Measurements from ENCODE around the gene ATP5F1E. TPM values are rescaled to one million over a fixed set of nuclear protein-coding genes. Genes with fewer than 3 reads are reported as not detected.

The ATP5F1E gene
- total RNA-seq, 6 donors from 2014 or later, result 18.9 to 75.0 (median 32.3) TPM

- 24 to 30% methylated on average over 4 of the region's 4 CpGs for WGBS, 2 donors
- Histone ChIP-seq H3K4me1 (peaks cover 0 to 14% (median 4%) of the 10 kb centered on the region in 4 donors), H3K27me3 (no peaks in the 10 kb centered on the region), H3K27ac (no peak overlapping the region), H3K9me3 (no peaks in the 10 kb centered on the region), H3K36me3 (no peaks in the 10 kb centered on the region), H3K4me3 (no peak overlapping the region)
- DNase-seq, result no peak
- no peak for TF ChIP-seq EP300 (IDR thresholded peaks at IDR 0.05)
- TF ChIP-seq POLR2AphosphoS5 (IDR thresholded peaks at IDR 0.05), result no peak
- TF ChIP-seq, protein P1, sequence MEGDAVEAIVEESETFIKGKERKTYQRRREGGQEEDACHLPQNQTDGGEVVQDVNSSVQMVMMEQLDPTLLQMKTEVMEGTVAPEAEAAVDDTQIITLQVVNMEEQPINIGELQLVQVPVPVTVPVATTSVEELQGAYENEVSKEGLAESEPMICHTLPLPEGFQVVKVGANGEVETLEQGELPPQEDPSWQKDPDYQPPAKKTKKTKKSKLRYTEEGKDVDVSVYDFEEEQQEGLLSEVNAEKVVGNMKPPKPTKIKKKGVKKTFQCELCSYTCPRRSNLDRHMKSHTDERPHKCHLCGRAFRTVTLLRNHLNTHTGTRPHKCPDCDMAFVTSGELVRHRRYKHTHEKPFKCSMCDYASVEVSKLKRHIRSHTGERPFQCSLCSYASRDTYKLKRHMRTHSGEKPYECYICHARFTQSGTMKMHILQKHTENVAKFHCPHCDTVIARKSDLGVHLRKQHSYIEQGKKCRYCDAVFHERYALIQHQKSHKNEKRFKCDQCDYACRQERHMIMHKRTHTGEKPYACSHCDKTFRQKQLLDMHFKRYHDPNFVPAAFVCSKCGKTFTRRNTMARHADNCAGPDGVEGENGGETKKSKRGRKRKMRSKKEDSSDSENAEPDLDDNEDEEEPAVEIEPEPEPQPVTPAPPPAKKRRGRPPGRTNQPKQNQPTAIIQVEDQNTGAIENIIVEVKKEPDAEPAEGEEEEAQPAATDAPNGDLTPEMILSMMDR (IDR thresholded peaks at IDR 0.05), result no peak
- no peak for TF ChIP-seq POLR2A (IDR thresholded peaks at IDR 0.05)
- ATAC-seq (ENCODE audit: low FRiP score in 2 of 2), result no peak
Measured at GRCh38 chr20:59064214-59064722, 32.1 kb upstream of the ATP5F1E start.

DNA sequence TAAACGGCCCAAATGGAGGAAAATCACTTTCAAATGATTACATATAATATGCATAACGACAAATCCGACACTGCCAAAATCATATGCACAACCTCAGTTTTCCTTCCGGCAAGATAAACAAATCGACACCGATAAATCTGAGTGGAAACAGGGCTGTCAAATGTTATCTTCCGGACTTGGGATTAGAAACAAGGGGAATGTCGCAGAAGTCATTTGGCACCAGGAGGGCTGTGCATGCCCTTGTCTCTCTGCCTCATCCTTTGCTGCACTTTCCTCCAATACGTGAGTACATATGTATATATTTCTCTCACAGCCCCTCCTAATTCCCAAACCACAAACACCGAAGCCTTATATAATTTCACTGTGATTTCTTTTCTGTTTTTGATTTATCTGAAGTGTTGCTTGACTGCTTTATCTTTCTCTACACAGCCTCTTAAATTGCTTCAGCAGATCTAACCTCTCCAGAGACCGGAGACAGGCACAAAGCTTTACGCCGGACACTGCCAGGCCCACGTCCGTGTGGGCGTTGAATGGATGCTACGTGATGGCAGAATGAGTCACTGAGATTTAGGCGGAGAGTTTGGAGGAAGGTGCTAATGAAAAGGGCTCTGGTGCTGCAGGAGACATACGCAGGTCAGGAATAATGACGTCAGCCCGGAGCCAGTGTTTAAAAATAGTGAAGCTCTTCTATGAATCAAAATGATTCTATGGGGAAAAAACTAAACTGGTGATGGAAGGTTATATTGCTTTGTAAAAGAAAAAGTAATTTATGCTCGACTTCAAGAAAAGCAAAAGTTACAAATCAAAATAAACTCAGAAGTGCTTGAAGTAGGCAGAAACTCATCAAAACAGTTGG is 31.5 kb upstream of the ATP5F1E start:
- 44 to 60% methylated on average over 22 of the region's 22 CpGs for WGBS, 2 donors
- H3K36me3 ChIP-seq, result no peaks in the 10 kb centered on the region
- H3K4me1 ChIP-seq, result peaks cover 0 to 14% (median 4%) of the 10 kb centered on the region in 4 donors
- H3K27ac ChIP-seq, result peak overlapping the region in 1 of 4 donors; percentile 7
- H3K9me3 ChIP-seq, result no peaks in the 10 kb centered on the region
- TF ChIP-seq POLR2A (IDR thresholded peaks at IDR 0.05) (no peak), EP300 (IDR thresholded peaks at IDR 0.05) (no peak), POLR2AphosphoS5 (IDR thresholded peaks at IDR 0.05) (no peak)
- TF ChIP-seq, protein P1 (IDR thresholded peaks at IDR 0.05), result no peak
- peak in 1 of 2 donors; percentile 13 for DNase-seq
- H3K4me3 ChIP-seq, result no peak overlapping the region
- ATAC-seq (ENCODE audit: low FRiP score in 2 of 2), result peak; percentile 61 to 68
- H3K27me3 ChIP-seq, result no peaks in the 10 kb centered on the region

- Histone ChIP-seq H3K9me3 (no peaks in the 10 kb centered on the region), H3K4me3 (no peak overlapping the region), H3K36me3 (no peaks in the 10 kb centered on the region), H3K4me1 (peaks cover 0 to 14% (median 4%) of the 10 kb centered on the region in 4 donors), H3K27me3 (no peaks in the 10 kb centered on the region), H3K27ac (no peak overlapping the region)
- WGBS, 2 donors, result 83 to 87% methylated on average over 4 of the region's 4 CpGs
- TF ChIP-seq POLR2AphosphoS5 (IDR thresholded peaks at IDR 0.05) (no peak), EP300 (IDR thresholded peaks at IDR 0.05) (no peak), POLR2A (IDR thresholded peaks at IDR 0.05) (no peak)
- TF ChIP-seq, protein P1 (IDR thresholded peaks at IDR 0.05), result no peak
- DNase-seq, result no peak
- ATAC-seq (ENCODE audit: low FRiP score in 2 of 2), result no peak
Measured at GRCh38 chr20:59062081-59062480, 29.9 kb upstream of the ATP5F1E start.

DNA sequence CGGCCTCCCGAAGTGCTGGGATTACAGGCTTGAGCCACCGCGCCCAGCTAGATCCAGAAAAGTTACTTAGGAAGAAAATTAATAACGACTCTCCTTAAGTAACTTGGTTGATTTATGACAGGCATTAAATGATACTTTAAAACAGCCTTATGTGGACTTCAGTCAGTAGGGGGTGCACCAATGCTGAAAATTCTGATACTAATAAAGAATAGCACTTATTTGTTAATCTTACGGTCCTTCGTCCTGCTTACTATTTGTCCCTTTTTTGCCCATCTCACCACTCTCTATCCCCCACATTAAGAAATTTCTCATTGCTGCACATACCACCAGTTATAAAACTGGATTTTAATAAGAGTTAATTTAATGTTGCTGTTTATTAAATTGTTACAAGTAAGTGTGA is 23.2 kb upstream of the ATP5F1E start:
- H3K27me3 ChIP-seq, result no peaks in the 10 kb centered on the region
- DNase-seq (no peak), ATAC-seq (ENCODE audit: low FRiP score in 2 of 2) (no peak)
- H3K27ac ChIP-seq, result no peak overlapping the region
- no peak for TF ChIP-seq POLR2A (IDR thresholded peaks at IDR 0.05)
- TF ChIP-seq, protein P1 (IDR thresholded peaks at IDR 0.05), result peak in 3 of 6 experiments; percentile 13 to 29 (median 27)
- no peaks in the 10 kb centered on the region for H3K36me3 ChIP-seq
- 53 to 65% methylated on average over 7 of the region's 7 CpGs for WGBS, 2 donors
- no peak overlapping the region for H3K4me3 ChIP-seq
- H3K9me3 ChIP-seq, result no peaks in the 10 kb centered on the region
- no peaks in the 10 kb centered on the region for H3K4me1 ChIP-seq

Measured in upper lobe of left lung (tissue), 6 donors.